H1 (cell line): Measurements from ENCODE around the gene NCBP1. TPM values are rescaled to one million over a fixed set of nuclear protein-coding genes. Genes with fewer than 3 reads are reported as not detected.

Experiments used
- CREB1 ChIP-seq: IDR thresholded peaks from 2 replicates; pipeline ENCODE4 v1.6.1; 2012; ENCODE audit warnings: inconsistent platforms
- E2F6 ChIP-seq: IDR thresholded peaks from 2 replicates; pipeline ENCODE4 v1.6.1; 2012; ENCODE audit warnings: inconsistent platforms
- EP300 ChIP-seq, 2 experiments: IDR thresholded peaks; 1 replicate in 1 of 2; 2 replicates in 1 of 2; pipeline ENCODE4 v1.6.1; 2011 to 2012; ENCODE audit warnings: low read depth in 2 of 2, low read length in 2 of 2, mild to moderate bottlenecking in 2 of 2, borderline replicate concordance in 1 of 2, inconsistent platforms in 1 of 2, moderate library complexity in 1 of 2
- GABPA ChIP-seq: IDR thresholded peaks from 2 replicates; pipeline ENCODE4 v1.6.1; 2011; ENCODE audit warnings: mild to moderate bottlenecking, low read length, moderate library complexity, borderline replicate concordance; ENCODE audit not compliant: insufficient read depth
- HDAC2 ChIP-seq, 2 experiments: fragments of 300-600 bp in 1 of 2; sonication (generic) in 1 of 2; IDR thresholded peaks; 2 replicates each; pipeline ENCODE4 v1.6.1; 2011 to 2012; ENCODE audit warnings: low read depth in 2 of 2, low read length in 2 of 2, mild to moderate bottlenecking in 2 of 2, moderate library complexity in 2 of 2, borderline replicate concordance in 1 of 2, inconsistent platforms in 1 of 2
- JUN ChIP-seq: IDR thresholded peaks from 2 replicates; pipeline ENCODE4 v1.6.1; 2011; ENCODE audit warnings: low read depth, mild to moderate bottlenecking, improper control_type of control experiment, low read length
- KDM4A ChIP-seq: IDR thresholded peaks from one replicate; pipeline ENCODE4 v1.7.1; 2012; ENCODE audit warnings: low read depth, mild to moderate bottlenecking, moderate library complexity, low read length, inconsistent platforms; ENCODE audit not compliant: severe bottlenecking
- MAFK ChIP-seq: IDR thresholded peaks from 2 replicates; pipeline ENCODE4 v1.6.1; 2012; ENCODE audit warnings: low read depth, mild to moderate bottlenecking, improper control_type of control experiment, low read length
- MAX ChIP-seq: IDR thresholded peaks from 2 replicates; pipeline ENCODE4 v1.6.1; 2012; ENCODE audit warnings: inconsistent platforms
- NRF1 ChIP-seq: IDR thresholded peaks from 2 replicates; pipeline ENCODE4 v1.6.1; 2011; ENCODE audit warnings: mild to moderate bottlenecking, low read depth, low read length, improper control_type of control experiment
- POLR2A ChIP-seq, 2 experiments: IDR thresholded peaks; 1 replicate in 1 of 2; 2 replicates in 1 of 2; pipeline ENCODE4 v1.6.1; 2011; ENCODE audit warnings: low read depth in 2 of 2, low read length in 2 of 2, mild to moderate bottlenecking in 2 of 2; ENCODE audit errors: control extremely low read depth in 1 of 2
- POLR2AphosphoS5 ChIP-seq: IDR thresholded peaks from 2 replicates; pipeline ENCODE4 v1.6.1; 2011; ENCODE audit warnings: low read depth, low read length
- RFX5 ChIP-seq: IDR thresholded peaks from 2 replicates; pipeline ENCODE4 v1.6.1; 2011; ENCODE audit warnings: low read depth, low read length, improper control_type of control experiment, borderline replicate concordance
- RNF2 ChIP-seq: fragments of 200-900, 300-1000 bp; sonication (generic); IDR thresholded peaks from 2 replicates; pipeline ENCODE4 v1.7.1; 2016; ENCODE audit warnings: borderline replicate concordance, low read depth, mild to moderate bottlenecking, antibody characterized with exemption, low read length; ENCODE audit not compliant: poor library complexity, severe bottlenecking; ENCODE audit errors: missing control alignments
- SAP30 ChIP-seq: fragments of 300-600 bp; sonication (generic); IDR thresholded peaks from 2 replicates; pipeline ENCODE4 v1.7.1; 2012; ENCODE audit warnings: low read length, moderate library complexity, mild to moderate bottlenecking, inconsistent platforms; ENCODE audit not compliant: insufficient read depth, insufficient replicate concordance
- SRF ChIP-seq: IDR thresholded peaks from 2 replicates; pipeline ENCODE4 v1.6.1; 2011; ENCODE audit warnings: mild to moderate bottlenecking, low read depth, low read length, moderate library complexity
- TBP ChIP-seq: IDR thresholded peaks from 2 replicates; pipeline ENCODE4 v1.6.1; 2011; ENCODE audit warnings: low read depth, low read length, improper control_type of control experiment
- polyA plus RNA-seq, 7 experiments: library from polyadenylated mRNA; depleted of rRNA in 3 of 7; stranded (reverse) in 5 of 7; unstranded in 2 of 7; fragments of >200 nt in 5 of 7; fragments of 200-250 nt in 2 of 7; gene quantifications; 1 replicate in 5 of 7; 2 replicates in 1 of 7; 4 replicates in 1 of 7; pipeline versions ENCODE4 v1.2.1 to v1.2.3, GENCODE V29; 2011 to 2013; ENCODE audit warnings: missing spikeins in 2 of 7, mixed read lengths in 2 of 7
- total RNA-seq: library from RNA; stranded (reverse); fragmentation: NEBNext Ultra II Directional; extraction: Animal tissue kit (Norgen Biotek cat#: 25700); gene quantifications from 2 replicates; pipeline ENCODE4 v1.2.1, GENCODE V29; 2021

The NCBP1 gene
- total and polyA plus RNA-seq, 2 of the 8 experiments (the other 6 are each of a cell fraction or from before 2014, with no cell fraction given), result 14.7 to 54.0 TPM

GRCh38 chr9:97696803-97697601 is 63.4 kb downstream of the NCBP1 start, which contains the start of gene XPA (continued):
- TF ChIP-seq GABPA, result peak; percentile 74
- no peak for TF ChIP-seq RNF2
- TF ChIP-seq TBP, result 0 out of 2 replicates have a peak, but pooled peaks have one; percentile 43
- TF ChIP-seq SAP30, result no peak
- no peak for TF ChIP-seq MAFK
- TF ChIP-seq E2F6, result peak; percentile 51
- TF ChIP-seq SRF, result no peak
- TF ChIP-seq EP300 (IDR thresholded peaks at IDR 0.05; ENCODE audit: borderline replicate concordance in 1 of 2, low read depth in 2 of 2, low read length in 2 of 2), result no peak
- peak; percentile 79; the same call in 1 of the 2 replicates for TF ChIP-seq MAX
- no peak; the same call in 1 of the 2 replicates for TF ChIP-seq CREB1
- TF ChIP-seq HDAC2 (IDR thresholded peaks at IDR 0.05; ENCODE audit: borderline replicate concordance in 1 of 2, low read depth in 2 of 2, low read length in 2 of 2), result peak in 1 of 2 experiments; percentile 90; a peak in 2 of 4 replicates
- peak; percentile 60 to 89 for TF ChIP-seq POLR2A (IDR thresholded peaks at IDR 0.05; ENCODE audit: control extremely low read depth in 1 of 2, low read depth in 2 of 2, low read length in 2 of 2)
- TF ChIP-seq POLR2AphosphoS5, result peak; percentile 66
- TF ChIP-seq NRF1, result peak; percentile 65
- peak; percentile 87 for TF ChIP-seq KDM4A
- no peak for TF ChIP-seq JUN
- no peak for TF ChIP-seq RFX5
